ENCODE measurements around the gene RPS23.

GRCh38 chr5:82290005-82290404 is 11.9 kb upstream of the RPS23 start:
- TF ChIP-seq POLR2A (IDR thresholded peaks at IDR 0.05; ENCODE audit: borderline replicate concordance, extremely low read depth, insufficient read depth, insufficient read length) (no peak), CTCF (IDR thresholded peaks at IDR 0.05 in 2 of 3, conservative IDR thresholded peaks at IDR 0.05 in 1 of 3; ENCODE audit: borderline replicate concordance in 1 of 3, insufficient read depth in 1 of 3, low read depth in 2 of 3, low read length in 2 of 3) (no peak), TCF7L2 (IDR thresholded peaks at IDR 0.05; ENCODE audit: borderline replicate concordance, extremely low read depth, insufficient read depth, insufficient read length) (no peak), SIN3A (IDR thresholded peaks at IDR 0.05; ENCODE audit: low read depth) (no peak)
